HG03196 (cell line): ENCODE measurements around the gene WNT7A.

Source experiments
- ATAC-seq: cut with Tn5 transposase; IDR thresholded peaks from one replicate; pipeline ENCODE4 v1.9.1; 2021; ENCODE audit not compliant: unreplicated experiment

The WNT7A gene

GRCh38 chr3:13846716-13847570 is 32.9 kb downstream of the WNT7A start:
- no peak for ATAC-seq

- ATAC-seq: no peak
Measured at GRCh38 chr3:13846238-13846637, 33.6 kb downstream of the WNT7A start.

GRCh38 chr3:13845806-13846205 is 34.1 kb downstream of the WNT7A start:
- no peak for ATAC-seq

DNA sequence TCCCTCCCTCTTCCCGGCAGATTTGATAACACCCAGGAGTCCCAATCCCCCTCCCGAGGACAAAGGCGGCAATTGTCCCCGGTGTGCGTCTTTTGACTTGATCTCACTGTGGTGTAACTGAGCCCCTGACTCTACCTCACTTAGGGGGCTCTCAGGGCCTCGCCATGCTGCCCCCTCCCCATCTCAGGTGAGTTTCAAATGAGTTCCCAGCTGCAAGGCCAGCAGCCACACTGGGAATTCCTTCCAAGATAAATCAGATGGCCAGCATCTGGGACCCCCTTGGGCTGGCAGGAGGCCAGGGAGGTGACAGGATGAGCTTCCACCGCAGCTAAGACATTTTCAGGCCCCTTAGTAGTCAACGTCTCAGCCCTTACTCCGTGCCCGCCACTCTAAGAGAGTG is 35.0 kb downstream of the WNT7A start:
- no peak for ATAC-seq

- ATAC-seq: no peak
Measured at GRCh38 chr3:13844286-13844685, 35.6 kb downstream of the WNT7A start.

- no peak for ATAC-seq
Measured at GRCh38 chr3:13843351-13843750, 36.5 kb downstream of the WNT7A start.

- no peak for ATAC-seq
Measured at GRCh38 chr3:13842226-13842625, 37.6 kb downstream of the WNT7A start.

GRCh38 chr3:13841826-13842225 is 38.0 kb downstream of the WNT7A start:
- no peak for ATAC-seq

GRCh38 chr3:13841141-13841540 is 38.7 kb downstream of the WNT7A start:
- no peak for ATAC-seq

DNA sequence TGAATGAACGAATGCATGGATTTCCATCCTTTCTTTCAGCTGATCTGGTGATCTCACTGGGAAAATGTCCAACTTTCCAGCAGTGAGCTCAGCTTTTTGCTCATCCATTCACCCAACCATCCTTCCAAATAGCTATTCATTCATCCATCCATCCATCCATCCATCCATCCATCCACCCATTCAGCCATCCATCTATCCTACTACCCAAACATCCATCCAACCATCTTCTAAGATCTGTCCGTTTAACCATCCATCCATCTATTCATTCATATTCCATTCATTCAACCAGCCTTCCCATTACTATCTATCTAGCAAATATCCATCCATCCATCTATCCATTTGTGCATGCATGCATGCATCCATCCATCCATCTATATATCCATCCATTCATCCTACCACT is 39.4 kb downstream of the WNT7A start:
- ATAC-seq: no peak

GRCh38 chr3:13839726-13840340 is 40.0 kb downstream of the WNT7A start:
- ATAC-seq: no peak

- ATAC-seq: no peak
Measured at GRCh38 chr3:13839253-13839652, 40.6 kb downstream of the WNT7A start.

GRCh38 chr3:13838421-13838820 is 41.5 kb downstream of the WNT7A start:
- no peak for ATAC-seq

- no peak for ATAC-seq
Measured at GRCh38 chr3:13837751-13838150, 42.1 kb downstream of the WNT7A start.

GRCh38 chr3:13836658-13837587 is 42.9 kb downstream of the WNT7A start:
- ATAC-seq: no peak

DNA sequence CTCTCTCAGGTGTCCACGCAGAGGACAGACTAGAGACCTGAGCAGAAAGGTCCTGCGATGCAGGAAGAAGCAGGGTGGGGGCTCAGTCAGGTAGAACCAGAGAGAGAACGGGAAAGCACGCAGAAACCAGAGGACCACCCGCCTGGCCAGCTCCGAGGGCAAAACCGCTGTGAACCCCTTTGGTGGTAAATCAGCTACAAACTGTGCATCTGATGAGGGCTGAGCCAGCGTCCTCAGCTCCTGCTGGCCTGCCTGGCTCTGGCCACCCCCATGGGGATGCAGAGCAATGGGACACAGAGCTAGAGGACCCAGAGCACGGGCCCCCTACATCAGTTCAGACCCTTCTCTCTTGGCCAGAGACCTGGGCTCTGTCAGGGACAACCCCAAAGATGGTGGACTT is 44.6 kb downstream of the WNT7A start:
- ATAC-seq: no peak

DNA sequence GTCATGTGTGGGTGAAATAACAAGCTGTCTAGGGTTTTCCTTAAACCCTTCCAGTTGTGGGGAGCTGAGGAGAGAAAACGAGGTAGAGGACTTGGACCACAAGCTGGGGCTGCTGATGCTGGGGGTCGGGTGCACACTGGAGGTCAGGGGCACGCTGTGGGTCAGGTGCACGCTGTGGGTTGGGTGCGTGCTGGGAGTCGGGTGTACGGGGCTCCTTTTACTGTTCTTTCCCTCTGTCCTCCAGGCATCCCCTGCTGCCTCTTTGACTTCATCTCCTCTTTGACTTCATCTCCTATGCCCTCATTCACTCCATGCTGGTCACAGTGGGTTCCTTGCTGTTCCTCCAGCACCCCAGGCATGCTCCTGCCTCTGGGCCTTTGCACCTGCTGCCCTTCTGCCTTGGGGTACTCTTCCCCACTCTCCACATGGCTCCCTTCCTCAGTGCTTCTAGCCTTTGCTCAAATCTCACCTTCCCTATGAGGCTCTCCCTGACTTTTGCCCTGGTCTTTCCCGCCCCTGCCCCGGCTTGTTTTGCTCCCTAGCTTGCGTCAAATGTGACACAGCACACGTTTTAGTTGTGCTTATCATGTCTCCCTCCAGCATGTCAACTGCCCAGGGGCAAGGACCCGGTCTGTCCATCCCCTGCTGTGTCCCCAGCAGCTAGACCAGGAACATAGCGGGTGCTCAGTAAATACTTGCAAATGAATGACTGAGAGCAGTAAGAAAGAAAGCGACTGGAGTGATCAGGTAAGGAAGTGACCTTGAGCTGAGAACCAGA is 45.4 kb downstream of the WNT7A start:
- ATAC-seq: no peak

- no peak for ATAC-seq
Measured at GRCh38 chr3:13833506-13834257, 46.2 kb downstream of the WNT7A start.

DNA sequence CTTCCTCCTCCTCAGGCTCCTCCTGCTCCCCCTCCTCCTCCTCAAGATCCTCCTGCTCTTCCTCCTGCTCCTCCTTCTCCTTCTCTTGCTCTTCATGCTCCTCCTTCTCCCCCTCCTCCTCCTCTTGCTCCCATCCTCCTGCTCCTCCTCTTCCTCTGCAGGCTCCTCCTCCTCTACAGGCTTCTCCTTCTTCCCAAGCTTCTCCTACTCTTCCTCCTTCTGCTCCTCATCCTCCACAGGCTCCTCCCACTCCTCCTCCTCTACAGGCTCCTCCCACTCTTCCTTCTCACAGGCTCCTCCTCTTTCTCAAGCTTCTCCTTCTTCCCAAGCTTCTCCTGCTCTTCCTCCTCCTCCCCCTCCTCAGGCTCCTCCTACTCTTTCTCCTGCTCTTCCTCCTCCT is 47.7 kb downstream of the WNT7A start:
- ATAC-seq: no peak

DNA sequence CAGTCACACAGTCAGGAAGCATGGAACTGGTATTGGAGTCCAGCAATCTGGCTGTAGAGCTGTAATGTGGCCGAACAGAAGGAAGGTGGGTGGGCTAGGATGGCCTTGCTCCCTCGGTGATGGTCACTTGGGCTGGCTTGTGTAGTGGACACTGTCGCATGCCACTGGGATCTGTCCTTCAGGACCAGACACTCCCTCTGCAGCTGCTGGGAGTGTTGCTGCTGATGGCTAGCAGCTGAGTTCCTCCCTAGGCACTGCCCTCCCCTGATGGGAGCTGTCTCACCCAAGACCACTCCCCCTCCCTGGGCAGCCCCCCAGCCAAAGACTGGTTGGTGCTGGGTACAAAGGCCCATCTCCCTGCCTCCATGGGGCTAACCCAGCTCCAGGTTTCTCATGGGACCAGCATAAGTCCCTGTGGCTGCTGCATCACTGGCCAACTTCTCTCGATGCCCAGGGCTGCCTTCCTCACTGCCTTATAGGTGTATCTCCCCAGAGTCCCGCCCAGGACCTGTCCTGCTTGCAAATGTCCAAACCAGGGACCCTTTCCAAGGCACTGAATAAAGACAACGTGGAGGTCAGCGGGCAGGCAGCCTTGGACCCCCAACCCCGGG is 48.4 kb downstream of the WNT7A start:
- ATAC-seq: no peak
